ENCODE data around the gene DPT.

The DPT gene

DNA sequence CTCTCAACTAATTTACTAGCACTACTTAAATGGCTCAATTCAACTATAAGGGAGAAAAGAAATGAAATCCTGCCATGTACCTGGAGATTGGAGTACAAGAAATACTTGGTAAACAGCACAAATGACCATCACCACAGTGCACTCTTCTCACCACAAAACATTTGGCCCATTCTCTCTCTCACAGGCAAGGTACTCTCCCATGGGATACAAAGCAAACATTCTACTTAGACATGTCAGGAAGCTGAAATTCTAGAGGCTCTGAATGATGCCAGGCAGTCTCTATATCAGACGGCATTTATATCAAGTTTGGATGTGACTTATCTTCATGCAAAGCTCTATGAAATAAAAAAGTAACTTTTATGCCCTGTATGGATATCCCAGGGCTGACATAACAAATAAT lies 72.5 kb downstream of the DPT start:
- no peak overlapping the region for H3K4me3 ChIP-seq (ENCODE audit: low read depth in 1 of 2, low read length in 1 of 2)
- no peak for TF ChIP-seq CTCF (IDR thresholded peaks at IDR 0.05)
- no peaks in the 10 kb centered on the region for H3K36me3 ChIP-seq
- H3K4me1 ChIP-seq (ENCODE audit: control insufficient read depth in 1 of 2, insufficient read depth in 1 of 2, low read depth in 1 of 2, low read length in 1 of 2): no peaks in the 10 kb centered on the region
- no peak overlapping the region for H3K27ac ChIP-seq
- H3K9me3 ChIP-seq: no peaks in the 10 kb centered on the region
- H3K27me3 ChIP-seq: no peaks in the 10 kb centered on the region

GRCh38 chr1:168654198-168654915 lies 74.6 kb downstream of the DPT start:
- Histone ChIP-seq H3K9me3 (no peaks in the 10 kb centered on the region), H3K4me3 (ENCODE audit: low read depth in 1 of 2, low read length in 1 of 2) (no peak overlapping the region), H3K36me3 (no peaks in the 10 kb centered on the region), H3K27ac (no peak overlapping the region), H3K4me1 (ENCODE audit: control insufficient read depth in 1 of 2, insufficient read depth in 1 of 2, low read depth in 1 of 2, low read length in 1 of 2) (no peaks in the 10 kb centered on the region), H3K27me3 (no peaks in the 10 kb centered on the region)
- no peak for TF ChIP-seq CTCF (IDR thresholded peaks at IDR 0.05)

DNA sequence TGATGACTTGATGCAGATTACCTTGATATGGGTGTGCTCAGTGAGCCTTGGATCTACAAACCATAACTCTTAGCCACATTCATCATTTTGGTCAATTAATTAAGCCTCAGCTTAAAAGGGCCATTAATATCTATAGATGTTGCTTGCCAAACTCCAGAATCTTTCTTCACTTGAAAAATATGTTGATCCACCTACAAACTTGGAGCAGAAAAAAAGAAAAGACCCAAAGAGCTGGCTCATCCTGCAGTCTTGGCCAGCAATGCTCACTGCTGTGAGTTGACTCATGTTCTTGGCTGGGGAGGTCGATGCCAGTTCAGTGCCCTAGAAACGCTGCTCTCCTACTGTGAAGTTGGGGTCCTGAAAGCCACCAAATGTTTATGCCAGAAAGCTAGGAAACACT lies 75.4 kb downstream of the DPT start:
- Histone ChIP-seq H3K4me1 (ENCODE audit: control insufficient read depth in 1 of 2, insufficient read depth in 1 of 2, low read depth in 1 of 2, low read length in 1 of 2) (no peaks in the 10 kb centered on the region), H3K9me3 (no peaks in the 10 kb centered on the region), H3K4me3 (ENCODE audit: low read depth in 1 of 2, low read length in 1 of 2) (no peak overlapping the region), H3K27ac (no peak overlapping the region), H3K36me3 (no peaks in the 10 kb centered on the region), H3K27me3 (no peaks in the 10 kb centered on the region)
- no peak for TF ChIP-seq CTCF (IDR thresholded peaks at IDR 0.05)

DNA sequence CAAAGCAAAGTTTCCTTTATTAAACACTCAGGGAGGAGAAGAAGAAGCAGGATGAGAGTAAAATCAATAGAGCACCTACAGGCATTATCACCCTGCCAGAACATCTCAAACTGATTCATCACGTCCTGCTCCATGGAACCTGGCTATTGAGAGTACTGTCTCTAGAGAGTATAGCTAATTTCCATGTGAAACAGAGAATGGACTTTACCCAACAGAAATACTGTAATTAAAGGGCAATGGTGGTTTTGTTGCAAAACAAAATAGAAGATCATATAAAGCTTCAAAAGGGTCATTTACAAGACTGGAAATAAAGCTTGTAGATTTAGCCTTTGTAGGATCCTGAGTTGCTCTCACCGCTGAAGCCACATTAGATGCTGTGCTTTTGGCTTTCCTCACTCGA lies 83.3 kb downstream of the DPT start:
- Histone ChIP-seq H3K9me3 (no peaks in the 10 kb centered on the region), H3K27me3 (no peaks in the 10 kb centered on the region), H3K4me1 (ENCODE audit: control insufficient read depth in 1 of 2, insufficient read depth in 1 of 2, low read depth in 1 of 2, low read length in 1 of 2) (no peaks in the 10 kb centered on the region), H3K36me3 (no peaks in the 10 kb centered on the region), H3K27ac (no peak overlapping the region), H3K4me3 (ENCODE audit: low read depth in 1 of 2, low read length in 1 of 2) (no peak overlapping the region)
- no peak for TF ChIP-seq CTCF (IDR thresholded peaks at IDR 0.05)

Data from neutrophil (primary cell).